ENCODE results near the gene ABHD17A.

DNA sequence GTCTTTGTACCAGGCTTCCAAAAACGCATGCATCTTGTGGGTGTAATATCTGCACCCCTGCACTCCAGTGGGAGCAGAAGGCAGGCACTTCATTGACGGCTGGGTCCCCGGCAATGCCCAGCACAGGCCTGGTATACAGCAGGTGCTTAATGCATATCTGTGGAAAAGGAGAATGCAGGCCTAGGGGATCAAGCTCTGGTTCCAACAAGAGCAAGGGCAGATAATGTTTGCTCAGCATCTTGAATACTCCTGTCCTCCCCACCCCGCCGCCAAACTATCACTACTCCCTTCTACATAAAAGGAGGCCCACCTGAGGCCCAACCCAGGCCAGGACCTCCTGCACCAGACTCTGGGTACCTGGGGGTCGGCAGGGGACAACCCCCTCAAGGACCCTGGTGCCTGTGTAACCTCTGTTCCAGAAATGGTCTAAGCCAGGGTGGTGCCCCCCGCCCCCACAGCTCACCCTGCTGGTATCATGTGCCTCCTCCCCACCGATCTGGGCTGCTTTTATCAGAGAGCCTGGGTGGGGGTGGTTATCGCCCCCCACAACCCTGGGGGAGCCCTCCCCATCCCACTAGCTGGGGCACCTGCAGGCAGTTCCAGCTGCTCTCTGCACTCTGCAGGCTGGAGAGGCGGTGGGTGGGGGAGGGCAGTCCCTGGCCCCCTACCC lies 26.7 kb downstream of the ABHD17A start:
- TF ChIP-seq, protein P1, sequence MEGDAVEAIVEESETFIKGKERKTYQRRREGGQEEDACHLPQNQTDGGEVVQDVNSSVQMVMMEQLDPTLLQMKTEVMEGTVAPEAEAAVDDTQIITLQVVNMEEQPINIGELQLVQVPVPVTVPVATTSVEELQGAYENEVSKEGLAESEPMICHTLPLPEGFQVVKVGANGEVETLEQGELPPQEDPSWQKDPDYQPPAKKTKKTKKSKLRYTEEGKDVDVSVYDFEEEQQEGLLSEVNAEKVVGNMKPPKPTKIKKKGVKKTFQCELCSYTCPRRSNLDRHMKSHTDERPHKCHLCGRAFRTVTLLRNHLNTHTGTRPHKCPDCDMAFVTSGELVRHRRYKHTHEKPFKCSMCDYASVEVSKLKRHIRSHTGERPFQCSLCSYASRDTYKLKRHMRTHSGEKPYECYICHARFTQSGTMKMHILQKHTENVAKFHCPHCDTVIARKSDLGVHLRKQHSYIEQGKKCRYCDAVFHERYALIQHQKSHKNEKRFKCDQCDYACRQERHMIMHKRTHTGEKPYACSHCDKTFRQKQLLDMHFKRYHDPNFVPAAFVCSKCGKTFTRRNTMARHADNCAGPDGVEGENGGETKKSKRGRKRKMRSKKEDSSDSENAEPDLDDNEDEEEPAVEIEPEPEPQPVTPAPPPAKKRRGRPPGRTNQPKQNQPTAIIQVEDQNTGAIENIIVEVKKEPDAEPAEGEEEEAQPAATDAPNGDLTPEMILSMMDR (IDR thresholded peaks at IDR 0.05), result no peak
- no peak for TF ChIP-seq POLR2A (IDR thresholded peaks at IDR 0.05)

All from uterus (tissue), 2 donors.